ENCODE results near the gene SORCS2.

DNA sequence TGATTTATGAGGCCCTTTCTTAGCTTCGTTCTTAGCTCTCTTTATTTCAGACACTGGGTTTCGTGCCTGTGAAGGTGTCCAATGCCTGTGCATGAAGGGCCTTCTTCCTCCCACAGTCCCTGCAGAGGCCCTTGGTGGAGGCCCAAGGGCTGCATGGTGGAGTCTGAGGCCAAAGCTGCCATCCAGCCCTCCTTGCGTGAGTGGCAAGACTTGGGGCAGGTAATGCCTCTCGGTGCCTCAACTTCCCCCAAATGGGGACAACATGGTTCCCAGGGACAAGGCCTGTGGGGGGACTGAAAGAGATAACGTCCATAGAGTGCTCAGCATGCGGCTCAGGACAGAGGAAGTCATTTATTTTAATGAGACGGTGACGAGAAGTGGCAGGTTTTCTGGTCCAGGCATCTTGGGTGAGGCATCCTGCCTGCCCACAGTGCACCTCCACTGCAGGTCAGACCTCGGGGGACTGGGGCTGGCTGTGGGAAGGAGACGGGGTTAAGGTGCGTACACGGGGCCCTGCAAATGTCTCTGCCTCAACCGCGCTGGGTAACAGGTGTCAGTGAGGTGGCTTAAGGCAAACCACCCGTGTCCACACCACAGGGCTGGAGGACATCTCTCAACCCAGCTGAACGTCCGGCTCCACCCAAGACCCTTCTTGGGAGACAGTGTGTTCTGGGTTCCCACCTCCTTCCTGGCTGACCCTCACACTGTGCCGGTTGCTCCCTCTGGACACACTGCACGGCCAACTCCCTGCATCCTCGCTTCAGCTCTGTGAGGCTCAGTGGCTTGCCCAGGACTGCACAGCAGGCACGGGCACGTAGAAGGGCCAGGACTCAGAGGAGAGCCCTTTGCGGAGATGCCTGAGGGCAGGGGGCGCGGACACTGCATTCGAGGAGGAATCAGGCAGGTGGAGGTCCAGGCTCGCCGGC, 191.9 kb downstream of the SORCS2 start:
- TF ChIP-seq POLR2A (IDR thresholded peaks at IDR 0.05) (no peak), POLR2AphosphoS5 (IDR thresholded peaks at IDR 0.05) (no peak)
- TF ChIP-seq, protein P1, sequence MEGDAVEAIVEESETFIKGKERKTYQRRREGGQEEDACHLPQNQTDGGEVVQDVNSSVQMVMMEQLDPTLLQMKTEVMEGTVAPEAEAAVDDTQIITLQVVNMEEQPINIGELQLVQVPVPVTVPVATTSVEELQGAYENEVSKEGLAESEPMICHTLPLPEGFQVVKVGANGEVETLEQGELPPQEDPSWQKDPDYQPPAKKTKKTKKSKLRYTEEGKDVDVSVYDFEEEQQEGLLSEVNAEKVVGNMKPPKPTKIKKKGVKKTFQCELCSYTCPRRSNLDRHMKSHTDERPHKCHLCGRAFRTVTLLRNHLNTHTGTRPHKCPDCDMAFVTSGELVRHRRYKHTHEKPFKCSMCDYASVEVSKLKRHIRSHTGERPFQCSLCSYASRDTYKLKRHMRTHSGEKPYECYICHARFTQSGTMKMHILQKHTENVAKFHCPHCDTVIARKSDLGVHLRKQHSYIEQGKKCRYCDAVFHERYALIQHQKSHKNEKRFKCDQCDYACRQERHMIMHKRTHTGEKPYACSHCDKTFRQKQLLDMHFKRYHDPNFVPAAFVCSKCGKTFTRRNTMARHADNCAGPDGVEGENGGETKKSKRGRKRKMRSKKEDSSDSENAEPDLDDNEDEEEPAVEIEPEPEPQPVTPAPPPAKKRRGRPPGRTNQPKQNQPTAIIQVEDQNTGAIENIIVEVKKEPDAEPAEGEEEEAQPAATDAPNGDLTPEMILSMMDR (IDR thresholded peaks at IDR 0.05) = no peak
